Measurements from ENCODE around the gene PSMB3.
A peak's percentile ranks its signal among the peaks of the same experiment; 100 is the strongest.

PSMB3 gene

DNA sequence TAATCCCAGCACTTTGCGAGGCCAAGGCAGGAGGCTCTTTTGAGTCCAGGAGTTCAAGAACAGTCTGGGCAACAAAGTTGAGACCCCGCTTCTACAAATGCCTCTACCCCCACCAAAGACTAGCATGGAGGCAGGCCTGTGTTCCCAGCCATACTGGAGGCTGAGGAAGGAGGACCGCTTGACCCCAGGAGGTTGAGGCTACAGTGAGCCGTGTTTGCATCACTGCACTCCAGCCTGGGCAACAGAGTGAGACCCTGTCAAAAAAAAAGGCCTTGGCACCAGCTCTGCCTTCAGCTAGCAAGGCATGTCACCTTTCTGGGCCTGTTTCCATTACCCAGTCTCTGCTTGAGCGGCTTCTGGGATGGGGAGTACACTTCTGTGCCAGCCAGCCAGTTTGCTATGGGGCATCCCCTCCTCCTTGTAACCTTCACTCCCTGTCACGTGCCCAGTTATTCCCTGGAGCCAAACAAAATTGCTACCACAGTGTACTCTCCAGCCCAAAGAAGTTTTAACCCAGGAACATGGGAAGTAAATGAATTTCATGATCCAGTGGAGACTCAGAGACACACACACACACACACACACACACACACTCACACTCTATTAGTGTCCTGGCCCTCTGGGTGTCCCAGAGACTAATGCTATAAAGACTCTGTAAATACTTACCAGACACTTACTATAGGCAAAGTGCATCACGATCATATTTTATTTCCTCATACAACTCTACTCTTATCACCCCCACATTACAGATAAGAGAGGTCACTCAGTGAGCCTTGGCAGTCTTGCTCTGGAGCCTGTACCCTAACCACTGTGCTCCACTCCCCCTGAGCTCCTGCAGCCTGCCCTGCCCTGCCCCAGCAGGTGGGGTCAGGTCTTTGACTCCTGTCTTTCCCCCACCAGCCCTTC is 19.9 kb upstream of the PSMB3 start (continued):
- TF ChIP-seq, protein P1, sequence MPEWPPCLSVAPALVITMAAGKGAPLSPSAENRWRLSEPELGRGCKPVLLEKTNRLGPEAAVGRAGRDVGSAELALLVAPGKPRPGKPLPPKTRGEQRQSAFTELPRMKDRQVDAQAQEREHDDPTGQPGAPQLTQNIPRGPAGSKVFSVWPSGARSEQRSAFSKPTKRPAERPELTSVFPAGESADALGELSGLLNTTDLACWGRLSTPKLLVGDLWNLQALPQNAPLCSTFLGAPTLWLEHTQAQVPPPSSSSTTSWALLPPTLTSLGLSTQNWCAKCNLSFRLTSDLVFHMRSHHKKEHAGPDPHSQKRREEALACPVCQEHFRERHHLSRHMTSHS (tag by site-specific recombination; IDR thresholded peaks at IDR 0.05) = no peak
- no peak for TF ChIP-seq SCRT1 (tag by site-specific recombination; IDR thresholded peaks at IDR 0.05; ENCODE audit: borderline replicate concordance)

DNA sequence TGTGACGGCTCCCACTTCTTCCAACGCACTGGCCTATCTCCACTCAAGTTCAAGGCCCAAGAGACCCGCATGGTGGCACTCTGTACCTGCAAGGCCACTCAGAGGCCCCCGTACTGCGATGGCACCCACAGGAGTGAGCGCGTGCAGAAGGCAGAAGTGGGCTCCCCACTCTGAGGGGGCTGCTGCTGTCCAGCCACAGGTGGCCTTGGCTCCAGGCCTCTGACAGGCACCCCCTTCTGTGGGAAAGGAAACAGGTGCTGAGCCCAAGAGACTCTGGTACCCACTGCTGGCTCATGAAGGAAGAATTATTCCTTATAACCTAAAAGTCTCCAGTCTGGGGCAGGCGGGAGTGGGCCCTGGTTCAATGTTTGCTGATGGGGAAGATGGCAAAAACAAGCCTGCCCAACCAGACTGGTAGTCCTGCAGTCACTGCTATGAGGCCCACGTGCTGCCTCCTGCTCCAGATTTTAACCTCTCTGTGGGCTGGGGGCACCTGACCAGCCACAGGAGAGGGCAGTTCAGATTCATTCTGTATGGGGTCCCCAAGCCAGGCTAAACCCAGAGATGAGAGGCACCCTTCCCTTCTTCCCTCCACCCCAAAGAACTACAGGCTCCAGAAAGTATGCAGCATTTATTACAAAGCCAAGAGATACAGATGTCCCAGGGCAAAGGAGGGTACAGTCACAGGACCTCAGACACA is 19.1 kb upstream of the PSMB3 start:
- Histone ChIP-seq H3K27ac (ENCODE audit: extremely low read depth, low read depth, low read length) (no peak overlapping the region; the same call in 1 of the 2 replicates), H3K36me3 (ENCODE audit: control insufficient read depth in 2 of 2, insufficient read depth in 1 of 2, low read length in 2 of 2) (peaks cover 23 to 68% of the 10 kb centered on the region in 2 experiments), H3K4me3 (ENCODE audit: low read depth, low read length) (no peak overlapping the region), H3K4me1 (ENCODE audit: control insufficient read depth, insufficient read depth, low read length) (peaks cover 5% of the 10 kb centered on the region), H3K9me3 (ENCODE audit: control insufficient read depth, insufficient read depth, low read depth, low read length) (no peaks in the 10 kb centered on the region)
- ChIA-PET POLR2A (interaction anchor here (0.5 to 1.7 kb wide), 3 partner anchors 12 to 269 kb away, joined by 3 to 6 read pairs (median 3); no protein-coding TSS in a partner anchor), CTCF (interaction anchor here (0.7 to 3.7 kb wide), 8 partner anchors 11 to 1805 kb away, joined by 3 to 60 read pairs (median 8); partner anchors contain the start of gene EPOP)
- TF ChIP-seq ZNF707 (tag by site-specific recombination; IDR thresholded peaks at IDR 0.05) (no peak), YY1 (tag by site-specific recombination; IDR thresholded peaks at IDR 0.05) (no peak), ZBTB17 (tag by site-specific recombination; IDR thresholded peaks at IDR 0.05) (no peak), ZNF10 (tag by site-specific recombination; IDR thresholded peaks at IDR 0.05) (no peak), ZNF560 (tag by site-specific recombination; IDR thresholded peaks at IDR 0.05; ENCODE audit: borderline replicate concordance) (no peak), BCL11B (tag by site-specific recombination; IDR thresholded peaks at IDR 0.05; ENCODE audit: low read depth) (no peak), SCRT2 (tag by site-specific recombination; IDR thresholded peaks at IDR 0.05) (peak; percentile 63)

DNA sequence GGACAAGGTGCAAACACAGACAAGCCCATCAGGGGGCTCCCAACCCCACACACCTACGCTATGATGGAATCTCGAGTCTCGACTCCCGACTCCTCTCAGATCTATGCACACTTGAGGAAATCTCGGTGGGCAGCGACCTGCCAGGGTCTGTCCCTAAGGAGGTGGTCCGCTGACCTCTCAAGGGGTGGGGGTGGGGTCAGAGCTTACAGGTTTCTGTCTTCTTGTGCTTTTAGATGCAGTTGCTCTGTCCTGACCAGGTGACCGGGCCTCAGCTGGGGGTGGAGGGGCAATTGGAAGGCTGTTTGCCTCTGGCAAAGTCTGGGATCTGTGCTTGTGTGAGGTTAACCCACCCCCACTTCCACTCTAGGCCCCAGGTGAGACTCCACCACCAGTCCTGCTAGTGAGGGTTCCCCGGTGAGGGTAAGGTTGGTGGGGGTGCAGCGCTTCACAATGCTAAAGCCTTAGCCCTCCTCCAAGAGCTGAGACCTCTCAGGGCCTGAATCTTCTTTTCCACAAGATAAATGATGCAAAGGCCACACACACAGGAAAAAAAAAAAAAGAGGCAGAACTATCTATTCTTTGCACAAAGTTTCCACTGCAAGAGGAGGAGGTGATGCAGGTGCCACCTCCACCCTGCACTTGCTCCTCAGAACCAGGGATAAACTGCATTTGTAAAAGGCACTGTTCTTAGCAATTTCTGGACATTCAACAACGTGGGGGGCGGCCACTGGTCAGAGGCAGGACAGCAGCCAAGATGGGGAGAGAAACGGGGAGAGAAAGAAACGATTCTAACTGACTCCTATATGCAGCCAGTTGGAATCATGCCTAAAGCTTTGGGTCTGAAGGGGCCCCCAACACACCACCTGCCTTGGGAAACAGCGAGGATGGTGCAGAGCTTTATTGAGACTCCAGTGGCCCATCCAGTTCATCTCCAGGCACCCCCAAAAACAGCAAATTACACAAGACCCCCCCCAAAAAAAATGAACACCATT is 18.3 kb upstream of the PSMB3 start:
- H3K4me3 ChIP-seq (ENCODE audit: low read depth, low read length) = no peak overlapping the region
- no peak overlapping the region for H3K27ac ChIP-seq (ENCODE audit: extremely low read depth, low read depth, low read length)
- ChIA-PET CTCF (interaction anchor here (0.6 to 3.7 kb wide), 38 partner anchors 9 to 1804 kb away, joined by 3 to 60 read pairs (median 4); partner anchors contain the start of genes EPOP and PCGF2), POLR2A (interaction anchor here (0.6 to 3.2 kb wide), 9 partner anchors 10 to 62 kb away, joined by 3 to 18 read pairs (median 6); partner anchors contain the start of gene PSMB3)
- H3K4me1 ChIP-seq (ENCODE audit: control insufficient read depth, insufficient read depth, low read length) = peaks cover 5% of the 10 kb centered on the region
- peaks cover 23 to 77% of the 10 kb centered on the region in 2 experiments for H3K36me3 ChIP-seq (ENCODE audit: control insufficient read depth in 2 of 2, insufficient read depth in 1 of 2, low read length in 2 of 2)
- TF ChIP-seq ZSCAN30 (tag by site-specific recombination; IDR thresholded peaks at IDR 0.05) (no peak), GLIS1 (tag by site-specific recombination; IDR thresholded peaks at IDR 0.05) (peak; percentile 68), ZNF366 (tag by site-specific recombination; conservative IDR thresholded peaks at IDR 0.05) (no peak), ZNF654 (tag by site-specific recombination; IDR thresholded peaks at IDR 0.05; ENCODE audit: low read depth) (0 out of 2 replicates have a peak, but pooled peaks have one; percentile 12)
- TF ChIP-seq, protein P2, sequence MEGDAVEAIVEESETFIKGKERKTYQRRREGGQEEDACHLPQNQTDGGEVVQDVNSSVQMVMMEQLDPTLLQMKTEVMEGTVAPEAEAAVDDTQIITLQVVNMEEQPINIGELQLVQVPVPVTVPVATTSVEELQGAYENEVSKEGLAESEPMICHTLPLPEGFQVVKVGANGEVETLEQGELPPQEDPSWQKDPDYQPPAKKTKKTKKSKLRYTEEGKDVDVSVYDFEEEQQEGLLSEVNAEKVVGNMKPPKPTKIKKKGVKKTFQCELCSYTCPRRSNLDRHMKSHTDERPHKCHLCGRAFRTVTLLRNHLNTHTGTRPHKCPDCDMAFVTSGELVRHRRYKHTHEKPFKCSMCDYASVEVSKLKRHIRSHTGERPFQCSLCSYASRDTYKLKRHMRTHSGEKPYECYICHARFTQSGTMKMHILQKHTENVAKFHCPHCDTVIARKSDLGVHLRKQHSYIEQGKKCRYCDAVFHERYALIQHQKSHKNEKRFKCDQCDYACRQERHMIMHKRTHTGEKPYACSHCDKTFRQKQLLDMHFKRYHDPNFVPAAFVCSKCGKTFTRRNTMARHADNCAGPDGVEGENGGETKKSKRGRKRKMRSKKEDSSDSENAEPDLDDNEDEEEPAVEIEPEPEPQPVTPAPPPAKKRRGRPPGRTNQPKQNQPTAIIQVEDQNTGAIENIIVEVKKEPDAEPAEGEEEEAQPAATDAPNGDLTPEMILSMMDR (tag by site-specific recombination; IDR thresholded peaks at IDR 0.05) = 0 out of 2 replicates have a peak, but pooled peaks have one; percentile 37
- H3K9me3 ChIP-seq (ENCODE audit: control insufficient read depth, insufficient read depth, low read depth, low read length) = no peaks in the 10 kb centered on the region

Measured in HEK293 (cell line).